NCI-H446 treated with DMSO at 0.1 percent for 48 hours (cell line): ENCODE data around the gene SMLR1.

Source experiments
- DNase-seq: peaks from one replicate; lab custom pipeline; 2025; lab: John Stamatoyannopoulos, UW

Gene SMLR1

GRCh38 chr6:130825772-130826441 is 1.3 kb upstream of the SMLR1 start:
- DNase-seq, result no peak

DNA sequence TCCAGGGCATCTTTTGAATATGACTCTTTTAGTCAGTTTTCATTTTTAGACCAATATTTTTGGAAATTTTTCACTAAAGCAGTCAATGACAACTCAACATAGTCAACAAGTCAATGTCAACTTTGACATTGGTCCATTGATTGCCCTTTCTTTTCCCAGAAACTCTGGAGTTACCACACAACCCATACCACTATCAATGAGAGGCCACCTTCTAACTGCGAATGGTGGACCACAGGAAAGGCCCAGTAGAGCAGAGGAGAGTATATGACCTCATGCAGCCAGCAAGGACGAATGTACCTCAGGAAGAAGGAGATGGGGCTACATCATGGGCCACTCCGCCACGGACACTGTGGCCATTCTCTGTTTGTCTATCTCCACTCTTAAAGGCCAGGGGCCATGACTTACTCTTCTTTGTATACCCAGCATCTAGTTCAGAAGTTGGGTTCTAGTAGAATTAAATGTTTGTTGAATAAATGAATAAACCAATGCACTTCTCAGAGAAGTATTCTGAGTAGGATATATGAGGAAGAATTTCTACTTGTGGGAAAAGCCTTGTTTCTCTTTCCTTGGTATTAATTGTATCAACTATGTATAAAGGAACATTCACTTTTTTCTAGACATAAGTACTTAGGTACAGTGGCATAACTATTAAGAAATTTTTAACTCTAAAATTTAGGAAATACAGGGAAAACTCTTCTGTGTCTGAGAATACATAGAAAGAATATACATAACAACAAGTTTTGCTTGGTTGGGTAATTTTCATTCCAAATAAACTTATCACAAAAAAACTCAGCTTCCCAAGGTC is 562 bp upstream of the SMLR1 start:
- no peak for DNase-seq

GRCh38 chr6:130829333-130829910 is 2.2 kb downstream of the SMLR1 start:
- DNase-seq, result no peak

DNA sequence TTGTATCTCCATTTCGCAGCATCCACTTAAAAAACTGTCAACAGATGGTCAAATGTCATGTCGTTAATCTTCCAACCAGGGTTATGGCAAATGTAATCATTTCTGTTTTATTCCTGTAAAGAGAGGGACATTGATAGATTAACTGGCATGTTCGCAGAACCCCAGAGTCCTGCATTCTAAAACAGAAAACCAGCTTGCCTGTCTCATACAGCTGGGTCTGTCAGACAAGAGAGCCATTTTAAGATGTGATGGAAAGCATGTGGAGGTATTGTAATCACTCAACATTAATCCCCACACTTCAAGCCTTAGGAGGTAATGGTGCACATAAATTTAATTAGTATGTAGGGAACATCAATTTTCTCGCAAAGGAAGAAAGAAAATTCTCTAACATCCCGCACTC is 4.4 kb downstream of the SMLR1 start:
- DNase-seq, result no peak

GRCh38 chr6:130833569-130833968 is 6.4 kb downstream of the SMLR1 start:
- DNase-seq, result no peak

- no peak for DNase-seq
Measured at GRCh38 chr6:130834482-130835251, 7.5 kb downstream of the SMLR1 start.

- no peak for DNase-seq
Measured at GRCh38 chr6:130836055-130836640, 8.9 kb downstream of the SMLR1 start.

DNA sequence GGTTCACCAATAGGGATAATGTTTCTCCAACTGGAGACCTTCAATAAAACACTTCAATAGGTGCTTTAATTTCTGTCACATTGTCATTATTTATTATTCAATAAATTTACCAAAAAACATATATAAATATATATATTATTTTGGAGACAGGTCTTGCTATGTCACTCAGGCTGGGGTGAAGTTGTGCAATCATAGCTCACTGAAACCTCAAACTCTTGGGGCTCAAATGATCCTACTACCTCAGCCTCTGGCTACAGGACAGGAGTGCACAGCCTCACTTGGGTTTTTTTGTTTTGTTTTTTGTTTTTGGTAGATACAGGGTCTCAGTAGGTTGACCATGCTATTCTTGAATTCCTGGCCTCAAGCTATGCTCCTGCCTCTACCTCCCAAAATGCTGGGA is 9.9 kb downstream of the SMLR1 start:
- no peak for DNase-seq

- DNase-seq, result no peak
Measured at GRCh38 chr6:130838250-130838860, 11.1 kb downstream of the SMLR1 start.

DNA sequence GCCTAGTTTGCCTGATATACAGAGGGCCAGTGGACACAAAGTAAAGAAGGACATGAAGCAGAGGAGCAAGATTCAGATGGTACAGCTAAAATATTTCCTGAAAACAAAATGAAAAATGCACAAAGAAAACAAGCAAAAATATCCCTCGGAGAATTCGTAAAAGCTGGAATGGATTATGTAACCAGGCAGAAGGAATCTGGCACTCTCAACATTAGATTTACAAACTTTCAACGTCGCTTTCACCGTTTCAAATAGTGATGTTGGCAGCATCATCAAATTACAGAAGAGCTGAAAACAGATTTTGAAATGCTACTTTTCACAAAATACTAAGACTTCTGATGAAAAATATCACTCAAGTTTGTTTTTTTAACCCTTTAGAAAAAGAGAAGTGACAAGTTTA is 11.7 kb downstream of the SMLR1 start:
- DNase-seq, result no peak

GRCh38 chr6:130839379-130839778 is 12.2 kb downstream of the SMLR1 start:
- no peak for DNase-seq

DNA sequence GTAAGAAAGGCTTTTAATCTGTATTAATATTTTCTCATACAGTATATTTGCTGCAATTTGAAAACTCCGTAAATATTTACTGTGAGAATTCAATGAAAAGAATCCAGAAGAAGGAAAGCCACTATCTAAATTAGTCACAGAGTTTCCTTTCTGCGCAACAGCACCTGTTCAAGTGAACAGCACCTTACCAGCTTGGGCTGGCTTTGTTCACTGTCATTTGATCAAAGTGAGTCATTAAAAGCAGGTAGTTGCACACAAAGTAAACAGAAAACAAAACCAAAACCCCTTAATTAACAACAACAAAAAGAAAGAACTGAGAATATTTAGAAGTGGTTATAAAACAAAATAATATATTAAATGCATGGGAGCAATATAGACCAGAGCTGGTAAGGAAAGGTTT is 12.8 kb downstream of the SMLR1 start:
- no peak for DNase-seq

GRCh38 chr6:130841128-130841728 is 14.0 kb downstream of the SMLR1 start:
- DNase-seq, result no peak

DNA sequence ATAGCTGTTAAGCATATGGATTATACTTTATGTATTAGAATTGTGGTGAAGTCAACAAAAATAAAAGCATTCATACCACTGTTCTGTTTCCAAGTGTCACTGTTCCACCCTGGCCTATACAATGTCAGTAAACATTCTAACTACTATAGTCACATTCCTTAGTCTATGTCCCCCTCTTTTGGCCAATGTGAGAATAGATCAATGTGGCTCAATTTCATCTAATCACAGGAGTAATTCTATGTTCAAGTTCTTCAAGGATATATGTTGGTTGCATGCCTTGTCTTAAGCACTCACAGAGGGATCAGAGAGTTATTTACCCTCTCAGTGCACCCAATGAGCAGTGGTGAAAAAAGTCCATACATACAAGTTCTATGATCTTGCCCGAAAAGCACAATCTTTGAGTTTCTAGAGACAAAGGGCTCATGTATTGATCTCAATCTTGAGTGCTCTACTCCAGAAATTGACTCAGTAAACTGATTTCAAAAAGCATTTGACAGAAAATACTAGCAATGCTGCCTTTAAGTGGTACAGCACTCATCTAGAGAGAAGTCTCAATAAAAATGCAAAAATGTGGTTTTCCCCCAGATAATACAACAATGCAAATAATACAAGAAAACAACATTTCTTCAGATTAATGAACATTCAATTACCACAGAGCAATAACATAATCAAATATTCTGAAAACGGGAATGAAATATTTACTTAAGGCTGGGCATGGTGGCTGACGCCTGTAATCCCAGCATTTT is 16.5 kb downstream of the SMLR1 start:
- no peak for DNase-seq

GRCh38 chr6:130846501-130846900 is 19.3 kb downstream of the SMLR1 start:
- no peak for DNase-seq

- no peak for DNase-seq
Measured at GRCh38 chr6:130847001-130847910, 20.1 kb downstream of the SMLR1 start.

DNA sequence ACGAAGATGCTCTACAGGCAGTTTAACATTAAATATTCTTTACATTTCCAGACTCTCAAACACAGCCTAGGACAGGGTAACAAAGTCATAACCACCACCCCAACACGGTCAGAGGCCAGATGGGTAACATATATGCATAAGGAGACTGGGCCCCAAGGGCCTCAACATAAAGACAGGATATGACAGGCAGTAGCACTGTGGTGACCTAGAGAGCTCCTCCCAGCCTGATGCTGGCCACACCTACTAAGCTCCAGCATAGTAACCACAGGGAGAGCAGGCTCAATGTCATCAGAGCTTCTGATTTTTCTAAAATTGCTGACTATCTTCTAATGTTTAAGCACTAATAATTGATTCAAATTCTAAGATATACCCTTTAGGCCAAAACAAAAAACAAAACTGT is 21.7 kb downstream of the SMLR1 start:
- no peak for DNase-seq

- DNase-seq, result no peak
Measured at GRCh38 chr6:130849594-130849993, 22.4 kb downstream of the SMLR1 start.

DNA sequence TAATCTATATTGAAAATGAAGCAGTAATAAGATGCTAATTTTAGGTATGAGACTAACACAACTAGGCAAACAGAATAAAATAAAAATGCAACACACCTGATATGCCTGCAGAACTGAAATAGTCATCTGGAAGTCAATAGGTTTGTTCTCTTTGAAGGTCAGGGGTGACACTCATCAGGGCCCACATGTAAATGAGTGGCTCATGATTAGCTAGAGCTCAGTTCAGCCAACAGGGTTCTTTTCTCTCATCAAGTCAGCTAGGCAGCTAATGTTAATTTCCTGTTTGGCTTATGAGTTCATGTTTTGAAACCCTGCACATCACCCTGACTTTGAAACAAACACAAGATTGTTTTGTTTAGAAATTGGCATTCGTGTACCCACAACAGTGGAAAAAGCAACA is 23.8 kb downstream of the SMLR1 start:
- no peak for DNase-seq
